Stimulated activated CD8-positive, alpha-beta memory T cell treated with anti-CD3 and anti-CD28 coated beads, Interleukin-15, amount 100 ng/mL, for 24 hours (primary cell): ENCODE measurements around the gene TESK1.

Source experiments
- DNase-seq: peaks from one replicate; pipeline ENCODE4 v3.0.0-alpha.2; 2020; ENCODE audit warnings: low read depth

The TESK1 gene, protein sequence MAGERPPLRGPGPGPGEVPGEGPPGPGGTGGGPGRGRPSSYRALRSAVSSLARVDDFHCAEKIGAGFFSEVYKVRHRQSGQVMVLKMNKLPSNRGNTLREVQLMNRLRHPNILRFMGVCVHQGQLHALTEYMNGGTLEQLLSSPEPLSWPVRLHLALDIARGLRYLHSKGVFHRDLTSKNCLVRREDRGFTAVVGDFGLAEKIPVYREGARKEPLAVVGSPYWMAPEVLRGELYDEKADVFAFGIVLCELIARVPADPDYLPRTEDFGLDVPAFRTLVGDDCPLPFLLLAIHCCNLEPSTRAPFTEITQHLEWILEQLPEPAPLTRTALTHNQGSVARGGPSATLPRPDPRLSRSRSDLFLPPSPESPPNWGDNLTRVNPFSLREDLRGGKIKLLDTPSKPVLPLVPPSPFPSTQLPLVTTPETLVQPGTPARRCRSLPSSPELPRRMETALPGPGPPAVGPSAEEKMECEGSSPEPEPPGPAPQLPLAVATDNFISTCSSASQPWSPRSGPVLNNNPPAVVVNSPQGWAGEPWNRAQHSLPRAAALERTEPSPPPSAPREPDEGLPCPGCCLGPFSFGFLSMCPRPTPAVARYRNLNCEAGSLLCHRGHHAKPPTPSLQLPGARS

GRCh38 chr9:35604578-35605350, at the start of gene TESK1:
TESK1 (plus strand) TSS chr9:35605262; CDS start chr9:35605620, 358 bp downstream.
- DNase-seq, result peak; percentile 53

DNA sequence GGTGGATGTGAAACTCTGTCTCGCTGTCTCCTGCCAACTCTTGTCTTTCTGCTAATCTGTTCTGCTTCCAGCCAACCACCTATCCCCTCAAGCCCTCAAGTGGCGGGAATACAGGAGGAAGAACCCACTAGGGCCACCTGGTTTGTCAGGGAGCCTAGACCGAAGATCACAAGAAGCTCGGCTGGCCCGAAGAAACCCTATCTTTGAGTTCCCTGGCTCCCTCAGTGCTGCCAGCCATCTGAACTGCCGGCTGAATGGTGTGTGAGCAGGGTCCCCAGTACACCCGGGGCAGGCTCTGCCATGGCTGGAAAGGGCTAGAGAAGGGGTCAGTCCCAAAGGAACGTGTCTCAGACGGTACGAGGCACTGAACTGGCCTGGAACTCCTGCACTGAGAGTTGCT, 49.2 kb upstream of the TESK1 start:
- DNase-seq, result no peak

- no peak for DNase-seq
These were observed 48.3 kb upstream of the TESK1 start for GRCh38 chr9:35556776-35557175.

DNA sequence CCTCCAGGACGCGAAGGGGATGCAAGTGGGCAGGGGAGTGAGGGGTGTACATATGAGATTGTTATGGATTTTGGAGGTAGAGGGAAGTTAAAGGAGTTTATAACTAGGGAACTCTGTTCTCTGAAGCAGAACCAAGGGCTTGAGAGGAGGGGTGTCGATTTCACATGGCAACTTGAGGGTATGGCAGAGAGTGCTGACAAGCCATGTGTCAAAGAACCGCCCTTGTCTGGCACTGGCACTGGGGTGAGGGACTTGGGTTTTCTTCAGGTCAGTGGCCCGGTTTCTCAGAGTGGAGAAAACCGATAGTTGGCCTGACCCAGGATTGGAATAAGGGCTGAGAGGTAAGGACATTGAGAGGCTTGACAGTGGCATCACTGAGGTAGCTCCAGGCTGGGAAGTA, 47.7 kb upstream of the TESK1 start:
- DNase-seq, result no peak

DNA sequence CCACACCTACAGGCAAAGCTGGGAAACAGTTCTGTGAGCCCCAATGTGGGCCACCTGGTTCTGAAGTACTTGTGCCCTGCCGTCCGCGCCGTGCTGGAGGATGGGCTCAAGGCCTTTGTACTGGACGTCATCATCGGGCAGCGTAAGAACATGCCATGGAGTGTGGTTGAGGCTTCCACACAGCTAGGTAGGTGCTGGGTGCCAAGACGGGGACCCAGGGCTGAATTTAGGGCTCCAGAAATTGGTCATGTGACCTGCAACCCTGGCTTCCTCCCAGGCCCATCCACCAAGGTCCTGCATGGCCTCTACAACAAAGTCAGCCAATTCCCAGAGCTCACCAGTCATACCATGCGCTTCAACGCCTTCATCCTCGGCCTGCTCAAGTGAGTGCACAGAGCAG, 46.9 kb upstream of the TESK1 start:
- no peak for DNase-seq

DNA sequence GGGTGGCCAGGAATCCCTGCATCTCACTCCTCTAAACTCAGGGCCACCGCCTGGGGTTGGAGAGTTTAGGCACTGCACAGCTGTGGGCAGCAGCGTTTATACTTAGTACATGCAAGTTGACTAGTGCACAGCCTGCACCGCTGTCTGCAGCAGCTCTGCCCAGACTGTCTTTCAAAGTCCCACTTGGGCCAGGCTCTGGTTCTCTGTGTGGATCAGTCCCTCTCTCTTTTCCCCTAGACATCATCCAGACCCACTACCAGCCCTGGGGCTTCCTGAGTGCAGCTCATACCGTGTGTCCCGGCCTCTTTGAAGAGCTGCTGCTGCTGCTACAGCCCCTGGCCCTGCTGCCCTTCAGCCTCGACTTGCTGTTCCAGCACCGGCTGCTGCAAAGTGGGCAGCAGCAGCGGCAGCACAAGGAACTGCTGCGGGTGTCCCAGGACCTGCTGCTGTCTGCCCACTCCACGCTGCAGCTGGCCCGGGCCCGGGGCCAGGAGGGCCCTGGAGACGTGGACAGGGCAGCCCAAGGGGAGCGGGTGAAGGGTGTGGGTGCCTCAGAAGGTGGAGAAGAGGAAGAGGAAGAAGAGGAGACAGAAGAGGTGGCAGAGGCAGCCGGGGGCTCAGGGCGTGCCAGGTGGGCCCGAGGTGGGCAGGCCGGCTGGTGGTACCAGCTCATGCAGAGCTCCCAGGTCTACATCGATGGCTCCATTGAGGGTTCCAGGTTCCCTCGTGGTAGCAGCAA, 45.1 kb upstream of the TESK1 start:
- no peak for DNase-seq

DNA sequence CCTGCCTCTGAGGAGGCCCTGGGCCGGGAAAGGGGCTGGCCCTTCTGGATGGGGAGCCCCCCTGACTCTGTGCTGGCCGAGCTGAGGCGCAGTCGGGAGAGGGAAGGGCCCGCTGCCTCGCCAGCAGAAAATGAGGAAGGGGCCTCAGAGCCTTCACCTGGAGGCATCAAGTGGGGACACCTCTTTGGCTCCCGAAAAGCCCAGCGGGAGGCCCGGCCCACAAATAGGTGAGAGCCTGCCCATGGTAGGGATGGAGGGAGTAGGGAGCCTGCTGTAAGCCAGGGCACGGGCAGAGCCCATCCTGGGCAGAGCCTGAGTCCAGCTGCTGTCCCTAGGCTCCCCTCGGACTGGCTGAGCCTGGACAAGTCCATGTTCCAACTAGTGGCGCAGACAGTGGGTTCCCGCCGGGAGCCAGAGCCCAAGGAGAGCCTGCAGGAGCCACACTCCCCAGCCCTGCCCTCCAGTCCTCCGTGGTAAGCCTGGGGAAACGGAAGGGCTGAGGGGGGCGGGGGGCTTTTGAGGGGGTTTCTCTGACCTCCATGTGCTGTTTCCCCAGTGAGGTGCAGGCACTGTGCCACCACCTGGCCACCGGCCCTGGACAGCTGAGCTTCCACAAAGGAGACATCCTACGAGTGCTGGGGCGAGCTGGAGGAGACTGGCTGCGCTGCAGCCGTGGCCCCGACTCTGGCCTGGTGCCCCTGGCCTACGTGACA, 44.3 kb upstream of the TESK1 start:
- DNase-seq, result no peak

DNA sequence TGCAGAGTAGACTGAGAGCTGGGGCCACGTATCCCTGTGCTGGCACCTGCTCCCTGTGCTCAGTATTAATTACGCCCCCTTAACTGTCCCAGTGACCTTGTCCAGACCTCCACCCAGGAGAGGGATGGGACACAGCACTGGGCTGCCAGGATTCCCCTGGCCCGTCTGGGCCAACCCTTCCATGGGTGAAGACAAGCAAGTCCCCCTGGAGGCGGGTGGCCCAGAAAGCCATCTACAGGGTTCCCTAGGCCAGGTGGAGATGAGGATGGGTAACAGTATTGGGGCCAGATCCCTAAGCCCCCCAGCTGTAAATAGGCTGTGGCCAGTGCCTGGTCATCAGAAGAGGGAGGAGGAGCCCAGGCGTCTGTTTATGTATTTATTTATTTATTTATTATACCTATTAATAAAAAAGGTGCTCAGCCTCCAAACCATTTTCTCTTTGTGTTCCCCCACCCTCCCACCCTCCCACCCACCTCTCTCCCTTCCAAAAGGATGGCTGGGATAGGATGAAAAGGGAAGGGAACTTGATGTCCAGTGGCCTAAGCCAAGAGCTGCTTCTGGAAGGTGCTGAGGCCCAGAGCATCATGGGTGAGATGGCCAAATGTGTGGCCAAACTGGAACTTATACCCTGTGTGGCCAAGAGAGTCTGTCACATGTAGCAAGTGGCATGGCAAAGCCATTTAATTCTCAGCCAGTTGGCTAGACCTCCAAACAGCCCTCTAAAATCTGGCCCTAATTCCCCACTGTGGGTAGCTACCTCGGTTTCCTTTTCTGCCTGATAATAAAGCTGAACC, 43.4 kb upstream of the TESK1 start:
- no peak for DNase-seq

DNA sequence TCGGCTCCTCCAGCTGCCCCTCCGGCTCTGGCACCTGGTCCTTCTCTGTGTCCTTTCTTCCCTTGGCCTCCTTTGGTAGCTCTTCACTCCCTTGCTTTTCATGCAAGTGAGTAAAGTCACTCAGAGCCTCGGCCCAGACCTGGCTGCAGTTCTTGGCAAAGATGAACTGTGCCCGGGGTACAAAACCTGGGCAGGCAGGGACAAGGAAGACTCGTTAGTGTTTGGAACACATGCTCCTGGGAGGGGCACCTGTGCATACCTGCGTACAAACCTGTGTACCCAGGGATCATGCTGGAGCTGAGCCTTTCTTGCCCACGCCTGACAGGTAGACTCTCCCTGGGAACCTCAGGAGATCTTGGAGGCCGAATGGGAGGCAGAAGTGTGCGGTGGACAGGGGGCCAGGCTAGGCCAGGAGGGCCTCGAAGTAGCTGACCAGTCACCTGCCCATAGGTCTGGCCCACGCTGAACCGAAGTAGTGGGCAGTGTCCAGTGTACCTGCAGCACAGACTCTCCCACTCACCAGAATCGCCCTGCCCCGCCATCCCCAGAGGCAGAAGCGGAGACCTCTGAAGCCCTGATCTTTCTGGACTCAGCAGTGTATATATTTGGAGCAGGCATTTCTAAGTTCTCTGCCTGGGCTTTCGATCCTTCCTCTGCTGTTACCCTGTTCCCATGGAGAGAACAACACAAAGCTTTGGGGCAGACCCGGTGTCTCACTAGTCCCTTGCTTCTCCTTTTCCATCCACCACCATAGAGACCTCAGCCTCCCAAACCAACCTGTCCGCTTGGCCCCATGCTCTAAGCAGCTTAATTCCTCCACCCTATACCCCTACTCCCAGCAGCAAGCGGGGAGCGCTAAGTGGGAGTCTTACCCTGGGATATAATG, 41.9 kb upstream of the TESK1 start:
- no peak for DNase-seq

GRCh38 chr9:35563791-35564197, 41.3 kb upstream of the TESK1 start:
- DNase-seq, result no peak

DNA sequence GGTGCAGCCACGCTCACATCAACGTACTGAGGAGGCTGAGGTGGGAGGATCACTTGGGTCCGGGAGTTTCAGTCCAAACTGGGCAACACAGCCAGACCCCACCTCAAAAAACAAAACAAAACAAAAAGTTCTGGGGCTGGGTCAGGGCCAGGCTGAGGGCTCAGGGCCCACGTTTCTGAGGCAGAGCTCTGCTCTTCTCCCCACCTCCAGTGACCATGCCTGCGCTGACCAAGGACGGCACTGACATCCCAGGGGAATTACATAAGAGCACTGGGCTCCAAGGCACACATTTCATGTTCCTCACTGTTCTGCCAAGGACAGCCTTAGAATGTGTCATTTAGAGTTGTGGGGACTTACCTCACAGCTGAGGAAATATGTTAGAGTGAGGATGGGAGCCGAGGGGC, 40.4 kb upstream of the TESK1 start:
- no peak for DNase-seq

DNA sequence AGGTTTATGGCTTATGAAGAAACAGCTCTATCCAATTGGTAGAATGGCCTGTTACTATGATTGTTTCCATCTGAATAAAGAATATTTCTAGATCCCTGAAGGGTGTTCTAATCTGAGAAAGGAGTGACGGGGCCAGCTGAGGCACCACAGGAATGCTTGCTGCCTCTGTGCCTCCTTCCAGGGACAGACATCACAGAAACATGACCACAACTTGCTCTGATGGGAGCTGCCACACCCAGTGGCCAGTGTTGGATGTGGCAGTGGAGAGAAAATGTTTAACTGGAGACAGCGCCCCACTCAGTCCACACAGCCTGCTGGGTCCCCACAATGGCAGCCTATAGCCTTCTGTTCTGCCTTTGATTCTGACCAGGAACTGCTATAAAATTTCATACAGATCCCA, 38.6 kb upstream of the TESK1 start:
- DNase-seq, result no peak

DNA sequence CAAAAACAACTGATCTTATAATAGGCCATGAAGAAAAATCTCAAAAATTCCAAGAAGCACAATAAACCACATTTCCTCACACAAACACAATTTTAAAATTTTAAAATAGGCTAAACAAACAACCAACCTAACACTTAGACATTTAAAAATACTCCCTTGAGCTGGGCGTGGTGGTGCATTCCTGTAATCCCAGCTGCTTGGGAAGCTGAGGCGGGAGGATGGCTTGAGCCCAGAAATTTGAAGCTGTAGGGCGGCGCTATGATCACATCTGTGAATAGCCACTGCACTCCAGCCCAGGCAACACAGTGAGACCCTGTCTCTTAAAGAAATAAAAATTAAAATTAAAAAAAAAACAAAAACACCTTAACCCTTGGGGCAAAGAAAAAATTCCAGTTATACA, 36.9 kb upstream of the TESK1 start:
- DNase-seq, result no peak

- no peak for DNase-seq
These were observed 35.9 kb upstream of the TESK1 start for GRCh38 chr9:35569206-35569605.

DNA sequence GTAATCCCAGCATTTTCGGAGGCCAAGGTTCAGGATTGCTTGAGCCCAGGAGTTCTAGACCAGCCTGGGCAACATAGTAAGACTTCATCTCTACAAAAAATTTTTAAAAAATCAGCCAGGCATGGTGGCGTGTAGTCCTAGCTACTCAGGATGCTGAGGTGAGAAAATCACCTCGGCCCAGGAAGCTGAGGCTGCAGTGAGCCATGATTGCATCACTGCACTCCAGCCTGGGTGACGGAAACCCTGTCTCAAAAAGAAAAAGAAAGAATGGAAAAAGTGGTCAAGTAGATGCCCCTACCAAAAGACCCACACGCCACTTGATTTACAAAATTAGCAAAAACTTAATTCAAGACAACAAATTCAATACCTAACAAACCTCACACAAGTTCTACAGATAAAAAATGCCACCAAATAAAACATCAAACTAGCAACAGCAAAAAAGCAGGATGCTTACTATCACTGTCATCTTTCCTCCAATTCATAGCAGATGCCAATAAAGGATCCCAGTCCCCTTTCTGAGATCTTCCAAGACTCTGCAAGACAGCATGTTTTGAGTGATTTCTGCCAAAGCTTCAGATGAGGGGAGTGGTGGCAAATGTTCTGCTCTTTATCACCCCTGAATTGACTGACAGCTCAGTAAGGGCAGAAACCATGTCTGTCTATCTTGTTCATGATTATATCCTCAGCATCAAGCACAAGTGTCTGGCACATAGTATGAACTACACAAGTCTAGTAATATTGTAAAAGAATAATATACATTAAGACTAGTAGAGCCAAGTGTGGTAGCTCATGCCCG, 34.2 kb upstream of the TESK1 start:
- DNase-seq, result no peak

DNA sequence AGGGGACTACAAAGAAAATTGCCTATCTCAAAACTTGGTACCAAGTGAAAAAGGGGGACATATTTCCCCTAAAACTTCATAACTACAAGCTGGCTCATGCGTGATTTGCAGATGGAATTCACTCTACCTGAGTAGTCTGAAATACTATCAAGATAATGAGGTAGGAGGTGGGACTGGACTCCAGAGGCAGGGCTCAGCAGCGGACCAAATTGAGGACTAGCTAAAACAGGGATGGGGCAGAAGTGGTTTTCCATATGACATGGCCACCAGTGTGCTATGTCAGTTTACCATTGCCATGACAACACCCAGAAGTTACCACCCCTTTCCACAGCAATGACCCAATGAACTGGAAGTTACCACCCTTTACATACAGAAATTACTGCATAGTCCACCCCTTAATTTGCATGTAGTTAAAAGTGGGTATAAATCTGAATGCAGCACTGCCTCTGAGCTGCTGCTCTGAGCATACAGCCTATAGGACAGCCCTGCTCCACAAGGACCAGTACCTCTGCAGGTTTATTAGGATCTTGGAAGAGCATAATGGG, 30.4 kb upstream of the TESK1 start:
- no peak for DNase-seq

DNA sequence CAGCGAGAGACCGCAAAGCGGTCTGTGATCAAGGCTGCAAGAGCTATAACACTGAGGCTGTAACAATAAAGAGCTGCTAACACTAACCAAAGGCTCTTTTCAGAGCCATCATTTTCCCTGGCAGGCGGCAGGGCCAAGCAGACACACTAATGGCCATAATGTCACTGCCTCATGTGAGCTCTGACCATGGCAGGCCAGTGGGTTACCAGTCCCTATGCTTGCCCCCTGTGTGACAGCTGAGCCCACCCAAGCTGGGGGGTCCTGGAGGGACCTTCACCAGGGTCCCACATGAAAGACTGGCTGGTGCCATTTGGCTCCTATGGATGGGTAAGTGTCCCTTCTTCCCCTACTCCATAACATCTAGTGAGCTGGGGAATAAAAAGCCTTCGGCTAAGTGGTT, 29.6 kb upstream of the TESK1 start:
- no peak for DNase-seq

DNA sequence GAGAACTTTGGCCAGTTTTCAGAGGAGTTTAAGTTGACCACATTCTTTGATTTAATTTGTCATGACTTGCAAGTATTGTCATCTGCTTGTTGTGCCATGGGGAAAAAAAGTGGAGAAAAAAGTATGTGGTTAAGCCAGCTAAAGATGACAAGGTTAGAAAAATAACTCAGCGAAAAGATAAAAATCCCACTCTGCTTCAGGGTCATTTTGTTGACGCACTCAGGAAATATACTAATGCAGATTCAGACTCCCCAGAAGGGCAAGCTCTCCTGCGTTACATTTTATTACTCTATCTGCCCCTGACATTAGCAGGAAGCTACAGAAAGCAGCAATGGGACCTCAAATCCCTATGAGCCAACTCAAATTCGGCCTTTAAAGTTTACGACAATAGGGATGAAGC, 27.6 kb upstream of the TESK1 start:
- no peak for DNase-seq

DNA sequence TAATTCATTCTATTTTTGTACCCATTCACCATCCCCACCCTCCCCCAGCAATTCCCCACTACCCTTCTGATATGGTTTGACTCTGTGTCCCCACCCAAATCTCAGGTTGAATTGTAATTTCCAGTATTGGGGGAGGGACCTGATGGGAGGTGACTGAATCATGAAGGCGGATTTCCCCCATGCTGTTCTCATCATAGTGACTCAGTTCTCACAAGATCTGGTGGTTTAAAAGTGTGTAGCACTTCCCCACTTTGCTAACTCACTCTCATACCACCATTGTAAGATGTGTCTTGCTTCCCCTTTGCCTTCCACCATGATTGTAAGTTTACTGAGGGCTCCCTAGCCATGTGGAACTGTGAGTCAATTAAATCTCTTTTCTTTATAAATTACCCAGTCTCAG, 25.9 kb upstream of the TESK1 start:
- DNase-seq, result no peak
